IMR-90 (cell line): Measurements from ENCODE around the gene OGG1. TPM values are rescaled to one million over a fixed set of nuclear protein-coding genes. Genes with fewer than 3 reads are reported as not detected.

ENCODE experiments used
- ATAC-seq: fragments of 200-7000 bp; cut with Tn5 transposase; 2 replicates; pipeline ENCODE4 v1.9.1; 2020; ENCODE audit warnings: low read depth, mild to moderate bottlenecking, moderate library complexity
- BruUV-seq: library from RNA; stranded (reverse); fragments of 400-500 nt; replicated peaks from 2 replicates; lab custom pipeline; 2021; lab: Mats Ljungman, UMichigan
- CTCF ChIA-PET: fragments of 300-600 bp; formaldehyde crosslinking; extraction: SDS; loops from one replicate; lab custom pipeline; 2021; ENCODE audit warnings: antibody characterized with exemption; lab: Yijun Ruan, JAX
- POLR2A ChIA-PET: fragments of 300-600 bp; sonication (Branson Sonifier 250); formaldehyde crosslinking; loops from one replicate; lab custom pipeline; 2022; ENCODE audit warnings: antibody characterized with exemption; ENCODE audit not compliant: unreplicated experiment; lab: Charles Lee
- DNase-seq: peaks from one replicate; pipeline ENCODE4 v3.0.0; 2013
- H2AFZ ChIP-seq: replicated peaks from 2 replicates; pipeline ENCODE3; 2013; ENCODE audit warnings: low read length, mild to moderate bottlenecking; ENCODE audit not compliant: poor library complexity
- H2AK5ac ChIP-seq: 2 replicates; pipeline ENCODE4 v1.6.1; 2013; ENCODE audit warnings: low read depth, low read length, inconsistent platforms
- H2AK9ac ChIP-seq: replicated peaks from 2 replicates; pipeline ENCODE3; 2013; ENCODE audit warnings: mild to moderate bottlenecking, low read depth, low read length, moderate library complexity; ENCODE audit not compliant: poor library complexity
- H2BK120ac ChIP-seq: 2 replicates; pipeline ENCODE4 v1.6.1; 2013; ENCODE audit warnings: low read depth, low read length, inconsistent platforms
- H2BK15ac ChIP-seq: 3 replicates; pipeline ENCODE4 v1.6.1; 2013; ENCODE audit warnings: low read depth, low read length, inconsistent platforms
- H2BK20ac ChIP-seq: 2 replicates; pipeline ENCODE4 v1.6.1; 2013; ENCODE audit warnings: low read depth, mild to moderate bottlenecking, inconsistent platforms, low read length, moderate library complexity
- H2BK5ac ChIP-seq: 2 replicates; pipeline ENCODE4 v1.6.1; 2013; ENCODE audit warnings: mild to moderate bottlenecking, low read depth, low read length, inconsistent platforms; ENCODE audit not compliant: poor library complexity, severe bottlenecking
- H3K14ac ChIP-seq: replicated peaks from 2 replicates; pipeline ENCODE4 v1.6.1; 2013; ENCODE audit warnings: low read depth, low read length, inconsistent platforms
- H3K18ac ChIP-seq: 2 replicates; pipeline ENCODE4 v1.6.1; 2013; ENCODE audit warnings: low read depth, low read length, control low read depth
- H3K23ac ChIP-seq: 2 replicates; pipeline ENCODE4 v1.6.1; 2013; ENCODE audit warnings: low read depth, low read length, inconsistent platforms
- H3K27ac ChIP-seq: 2 replicates; pipeline ENCODE4 v1.5.1; 2013; ENCODE audit warnings: mild to moderate bottlenecking, control low read depth, low read length; ENCODE audit not compliant: insufficient read depth
- H3K27me3 ChIP-seq: 2 replicates; pipeline ENCODE4 v1.6.1; 2013; ENCODE audit warnings: low read length; ENCODE audit not compliant: control insufficient read depth, insufficient read depth
- H3K36me3 ChIP-seq: 2 replicates; pipeline ENCODE4 v1.6.1; 2013; ENCODE audit warnings: low read length, mixed read lengths; ENCODE audit not compliant: control insufficient read depth, insufficient read depth
- H3K4ac ChIP-seq: 2 replicates; pipeline ENCODE4 v1.6.1; 2013; ENCODE audit warnings: low read depth, low read length, inconsistent platforms
- H3K4me1 ChIP-seq: 2 replicates; pipeline ENCODE4 v1.6.1; 2013; ENCODE audit warnings: low read length, mixed read lengths; ENCODE audit not compliant: control insufficient read depth, insufficient read depth
- H3K4me2 ChIP-seq: 2 replicates; pipeline ENCODE4 v1.6.1; 2013; ENCODE audit warnings: low read depth, mild to moderate bottlenecking, control low read depth, low read length, moderate library complexity
- H3K4me3 ChIP-seq: 2 replicates; pipeline ENCODE4 v1.5.1; 2013; ENCODE audit warnings: low read depth, mild to moderate bottlenecking, control low read depth, low read length, moderate library complexity; ENCODE audit not compliant: insufficient read depth
- H3K56ac ChIP-seq: 2 replicates; pipeline ENCODE4 v1.6.1; 2013; ENCODE audit warnings: low read length, inconsistent platforms; ENCODE audit not compliant: insufficient read depth; ENCODE audit errors: extremely low read depth
- H3K79me1 ChIP-seq, 2 experiments: 2 replicates each; pipeline ENCODE4 v1.6.1; 2013; ENCODE audit warnings: low read length in 2 of 2, inconsistent platforms in 1 of 2, low read depth in 1 of 2
- H3K9ac ChIP-seq: 2 replicates; pipeline ENCODE4 v1.6.1; 2013; ENCODE audit warnings: low read depth, low read length, control low read depth
- H3K9me1 ChIP-seq: 2 replicates; pipeline ENCODE4 v1.6.1; 2013; ENCODE audit warnings: low read length, inconsistent platforms; ENCODE audit not compliant: insufficient read depth
- H3K9me3 ChIP-seq: 2 replicates; pipeline ENCODE4 v1.6.1; 2013; ENCODE audit warnings: low read length; ENCODE audit not compliant: control insufficient read depth, insufficient read depth
- H4K20me1 ChIP-seq: 2 replicates; pipeline ENCODE4 v1.6.1; 2013; ENCODE audit warnings: low read length, inconsistent platforms; ENCODE audit not compliant: insufficient read depth
- H4K5ac ChIP-seq: 2 replicates; pipeline ENCODE4 v1.6.1; 2013; ENCODE audit warnings: mild to moderate bottlenecking, low read depth, low read length, control low read depth
- H4K8ac ChIP-seq, 2 experiments: 2 replicates each; pipeline ENCODE4 v1.6.1; 2013; ENCODE audit warnings: low read depth in 2 of 2, low read length in 2 of 2, control low read depth in 1 of 2, inconsistent platforms in 1 of 2
- H4K91ac ChIP-seq: 2 replicates; pipeline ENCODE4 v1.6.1; 2013; ENCODE audit warnings: low read depth, low read length, inconsistent platforms; ENCODE audit not compliant: insufficient read depth
- CHD1 ChIP-seq: IDR thresholded peaks from 2 replicates; pipeline ENCODE4 v1.6.1; 2012; ENCODE audit warnings: low read depth, low read length, improper control_type of control experiment
- ELK1 ChIP-seq: fragments of 150-350 bp; IDR thresholded peaks from 2 replicates; pipeline ENCODE4 v1.6.1; 2016; ENCODE audit warnings: low read depth, mild to moderate bottlenecking, low read length, moderate library complexity, borderline replicate concordance
- FOS ChIP-seq: fragments of 150-350 bp; IDR thresholded peaks from 2 replicates; pipeline ENCODE4 v1.6.1; 2016; ENCODE audit warnings: low read depth, low read length
- MAFK ChIP-seq: IDR thresholded peaks from 2 replicates; pipeline ENCODE4 v1.6.1; 2012; ENCODE audit warnings: low read depth, low read length, improper control_type of control experiment
- MXI1 ChIP-seq: IDR thresholded peaks from 2 replicates; pipeline ENCODE4 v1.6.1; 2012; ENCODE audit warnings: low read depth, mild to moderate bottlenecking, low read length, moderate library complexity, borderline replicate concordance
- RAD21 ChIP-seq: IDR thresholded peaks from 2 replicates; pipeline ENCODE4 v1.6.1; 2012; ENCODE audit warnings: low read length, improper control_type of control experiment
- RCOR1 ChIP-seq: IDR thresholded peaks from 2 replicates; pipeline ENCODE4 v1.6.1; 2012; ENCODE audit warnings: mild to moderate bottlenecking, low read length, improper control_type of control experiment; ENCODE audit not compliant: insufficient replicate concordance
- RFX5 ChIP-seq: IDR thresholded peaks from 2 replicates; pipeline ENCODE4 v1.8.0; 2012; ENCODE audit warnings: low read depth, mild to moderate bottlenecking, low read length, moderate library complexity
- WGBS, 2 experiments: methylation state at CpG; one replicate each; pipeline versions ENCODE4 v1.1.5 to v1.1.7; 2013; ENCODE audit warnings: missing lambda C conversion rate in 2 of 2; ENCODE audit not compliant: insufficient read length in 1 of 2; ENCODE audit errors: extremely low coverage in 2 of 2; 5-methylcytosine and 5-hydroxymethylcytosine counted together
- dilution Hi-C: fragments of 300-500 bp; cut with HindIII; formaldehyde crosslinking; loops from one replicate; pipeline ENCODE4 v1.14.3; 2018; ENCODE audit warnings: low sequenced_read_pairs; ENCODE audit not compliant: unreplicated experiment
- in situ Hi-C: fragments of 300-500 bp; cut with MboI; formaldehyde crosslinking; loops from 3 replicates; pipeline ENCODE4 v1.14.3; 2019; ENCODE audit warnings: low sequenced_read_pairs, inconsistent platforms, mixed read lengths
- intact Hi-C: fragments of 100-400 bp; cut with micrococcal nuclease; formaldehyde crosslinking; loops from 2 replicates; pipeline ENCODE4 v1.10.0; 2022
- polyA plus RNA-seq, 3 experiments: library from polyadenylated mRNA; depleted of rRNA; stranded (reverse); fragments of >200 nt; gene quantifications; 2 replicates each; pipeline ENCODE4 v1.2.3, GENCODE V29; 2012; ENCODE audit warnings: low replicate concordance in 1 of 3
- total RNA-seq: library from RNA; depleted of rRNA; stranded (reverse); fragments of >200 nt; gene quantifications from 2 replicates; pipeline ENCODE4 v1.2.3, GENCODE V29; 2012

Gene OGG1
- total and polyA plus RNA-seq, 2 of the 4 experiments (the other 2 are of a cell fraction) = 14.9 to 25.6 TPM

GRCh38 chr3:9780458-9780812 is 30.7 kb downstream of the OGG1 start:
- in situ Hi-C loops = no loop called here
- dilution Hi-C loops = no loop called here
- ChIA-PET POLR2A (no interaction called here), CTCF (no interaction called here)
- no peak overlapping the region for H2BK5ac ChIP-seq
- H3K9me1 ChIP-seq = peaks cover 9% of the 10 kb centered on the region; the same call in 1 of the 2 replicates
- H3K14ac ChIP-seq = no peak overlapping the region
- ATAC-seq (no peak), DNase-seq (no peak)
- H4K5ac ChIP-seq = no peak overlapping the region
- H3K36me3 ChIP-seq = peaks cover 33% of the 10 kb centered on the region
- no peak overlapping the region for H3K4me2 ChIP-seq
- H2AK5ac ChIP-seq = no peak overlapping the region
- no peaks in the 10 kb centered on the region for H3K27me3 ChIP-seq
- intact Hi-C loops = no loop called here
- no TSS peak for BruUV-seq
- H3K23ac ChIP-seq = no peak overlapping the region
- no peak overlapping the region for H2AFZ ChIP-seq
- peaks cover under 1 to 3% of the 10 kb centered on the region in 2 experiments; a peak in 2 of 4 replicates for H3K79me1 ChIP-seq
- H2BK20ac ChIP-seq = no peak overlapping the region
- H3K56ac ChIP-seq = no peak overlapping the region
- H2BK15ac ChIP-seq = no peak overlapping the region
- H4K91ac ChIP-seq = no peak overlapping the region
- H4K8ac ChIP-seq = no peak overlapping the region
- H3K4me1 ChIP-seq = peaks cover 3% of the 10 kb centered on the region
- H3K27ac ChIP-seq = no peak overlapping the region
- TF ChIP-seq RAD21 = no peak
- TF ChIP-seq RFX5 = no peak
- no peak for TF ChIP-seq CHD1
- TF ChIP-seq FOS = no peak
- no peak for TF ChIP-seq MAFK
- TF ChIP-seq ELK1 = no peak
- TF ChIP-seq MXI1 = no peak
- TF ChIP-seq RCOR1 = no peak
- H3K4ac ChIP-seq = no peak overlapping the region
- H3K9me3 ChIP-seq = no peaks in the 10 kb centered on the region
- WGBS, 2 experiments = 100% methylated on average over 2 of the region's 10 CpGs; no CpG with 5 or more reads in 1 of the 2 experiments
- peak overlapping the region; percentile 25 for H2AK9ac ChIP-seq
- no peak overlapping the region for H3K18ac ChIP-seq
- no peak overlapping the region for H3K9ac ChIP-seq
- no peaks in the 10 kb centered on the region for H4K20me1 ChIP-seq
- no peak overlapping the region for H2BK120ac ChIP-seq
- no peak overlapping the region for H3K4me3 ChIP-seq
